NCI-H2029 (cell line): ENCODE results near the gene FGA.
"Not testable (repeated sequence)": the region's sequence is repeated elsewhere in the genome, so short reads cannot be mapped to it uniquely, and the experiment has no call there.

ENCODE experiments used
- DNase-seq: peaks from one replicate; lab custom pipeline; 2025; lab: John Stamatoyannopoulos, UW

The FGA gene

GRCh38 chr4:154606728-154607723 lies 16.5 kb upstream of the FGA start:
- no peak for DNase-seq

- DNase-seq = no peak
Measured at GRCh38 chr4:154604696-154605200, 14.2 kb upstream of the FGA start.

- no peak for DNase-seq
Measured at GRCh38 chr4:154603033-154603943, 12.7 kb upstream of the FGA start.

DNA sequence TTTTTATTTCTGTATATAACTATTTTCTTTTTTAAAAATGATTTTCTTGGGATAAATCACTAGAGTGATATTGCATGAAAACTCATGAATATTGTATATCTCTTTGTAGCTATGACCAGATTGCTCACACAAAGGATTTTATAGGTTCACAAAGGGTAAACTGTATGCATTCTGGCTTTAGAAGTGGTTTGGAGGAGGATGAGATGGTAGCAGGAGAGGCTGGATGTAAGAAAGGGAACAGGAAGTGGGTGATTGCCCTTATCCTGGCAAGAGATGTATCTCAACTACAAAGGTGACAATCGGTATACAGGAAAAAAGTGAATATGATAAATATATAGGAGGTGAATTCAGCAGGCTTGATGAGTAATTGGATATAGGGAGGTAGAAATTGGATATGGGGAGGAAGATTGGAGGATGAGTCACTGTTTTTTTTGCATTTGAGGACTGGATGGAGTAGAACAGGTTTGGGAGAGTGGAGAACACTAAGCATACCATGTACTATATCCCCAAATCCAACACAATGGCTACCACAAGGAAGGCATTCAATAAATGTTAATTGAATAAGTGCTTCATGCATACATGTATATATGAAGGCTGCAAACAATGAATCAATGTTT lies 12.0 kb upstream of the FGA start:
- no peak for DNase-seq

GRCh38 chr4:154597798-154598774 lies 7.5 kb upstream of the FGA start:
- no peak for DNase-seq

- not testable (repeated sequence) for DNase-seq
Measured at GRCh38 chr4:154597281-154597680, 6.7 kb upstream of the FGA start.

- DNase-seq = no peak
Measured at GRCh38 chr4:154595807-154596206, 5.3 kb upstream of the FGA start.

DNA sequence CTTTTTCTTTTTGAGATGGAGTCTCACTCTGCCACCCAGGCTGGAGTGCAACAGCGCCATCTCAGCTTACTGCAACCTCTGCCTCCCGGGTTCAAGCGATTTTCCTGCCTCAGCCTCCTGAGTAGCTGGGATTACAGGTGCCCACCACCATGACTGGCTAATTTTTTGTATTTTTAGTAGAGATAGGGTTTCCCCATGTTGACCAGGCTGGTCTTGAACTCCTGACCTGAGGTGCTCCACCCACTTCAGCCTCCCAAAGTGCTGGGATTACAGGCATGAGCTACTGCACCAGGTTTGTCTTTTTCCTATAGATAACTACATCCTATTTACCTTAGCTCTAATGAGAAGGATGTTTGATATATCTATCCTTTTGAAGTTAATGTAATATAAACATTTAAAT lies 3.8 kb upstream of the FGA start:
- DNase-seq = not testable (repeated sequence)

- DNase-seq = no peak
Measured at GRCh38 chr4:154593868-154594267, 3.3 kb upstream of the FGA start.

- no peak for DNase-seq
Measured at GRCh38 chr4:154591890-154592289, 1.3 kb upstream of the FGA start.

DNA sequence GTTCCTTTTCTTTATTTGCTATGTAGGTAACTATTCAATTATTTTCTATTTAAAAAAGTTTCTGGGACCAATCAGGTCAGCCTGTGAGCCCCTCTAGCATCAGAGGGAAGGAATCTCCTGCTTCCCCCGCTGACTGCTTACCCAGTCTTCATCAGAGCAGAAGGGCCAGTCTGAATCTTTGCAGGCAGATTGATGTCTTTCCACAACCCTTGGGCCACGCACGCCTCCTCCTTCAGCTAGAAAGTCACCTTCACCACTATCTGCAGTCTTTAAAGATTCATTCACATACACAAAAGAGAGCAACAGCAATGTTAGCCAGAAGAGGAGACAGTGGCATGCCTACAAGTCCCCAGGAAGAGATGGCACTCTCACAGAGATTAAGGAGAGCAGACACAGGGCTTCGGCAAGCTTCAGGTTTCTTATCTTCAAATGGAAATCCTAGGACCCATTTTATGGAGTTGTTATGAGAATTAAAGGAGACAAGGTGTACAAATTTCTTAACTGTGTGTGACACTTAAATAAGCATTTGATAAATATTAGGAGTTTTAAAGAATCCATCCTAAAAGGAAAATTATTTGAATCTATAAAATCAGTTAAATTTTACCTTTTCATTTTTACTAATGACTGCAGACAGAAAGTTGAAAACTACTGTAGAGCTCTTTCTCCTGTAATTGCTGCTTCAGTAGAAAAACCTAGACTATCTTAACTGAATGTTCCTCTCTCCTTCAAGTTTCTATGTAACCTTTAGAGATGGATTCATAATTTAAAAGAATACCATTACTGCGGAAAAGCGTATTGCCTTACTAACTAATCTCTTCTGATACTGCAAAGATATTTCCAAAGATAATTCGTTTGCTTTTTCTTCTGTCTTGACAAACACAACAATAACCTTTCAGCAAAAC lies 995 bp downstream of the FGA start:
- no peak for DNase-seq

- DNase-seq = no peak
Measured at GRCh38 chr4:154588198-154588597, 2.3 kb downstream of the FGA start.

- DNase-seq = no peak
Measured at GRCh38 chr4:154586296-154587033, 4.1 kb downstream of the FGA start.

- no peak for DNase-seq
Measured at GRCh38 chr4:154585369-154586018, 5.0 kb downstream of the FGA start.

GRCh38 chr4:154584259-154584658 lies 6.3 kb downstream of the FGA start:
- DNase-seq = no peak

- no peak for DNase-seq
Measured at GRCh38 chr4:154583677-154584076, 6.9 kb downstream of the FGA start.

- DNase-seq = no peak
Measured at GRCh38 chr4:154583230-154583629, 7.3 kb downstream of the FGA start.

GRCh38 chr4:154582723-154583122 lies 7.8 kb downstream of the FGA start:
- no peak for DNase-seq

DNA sequence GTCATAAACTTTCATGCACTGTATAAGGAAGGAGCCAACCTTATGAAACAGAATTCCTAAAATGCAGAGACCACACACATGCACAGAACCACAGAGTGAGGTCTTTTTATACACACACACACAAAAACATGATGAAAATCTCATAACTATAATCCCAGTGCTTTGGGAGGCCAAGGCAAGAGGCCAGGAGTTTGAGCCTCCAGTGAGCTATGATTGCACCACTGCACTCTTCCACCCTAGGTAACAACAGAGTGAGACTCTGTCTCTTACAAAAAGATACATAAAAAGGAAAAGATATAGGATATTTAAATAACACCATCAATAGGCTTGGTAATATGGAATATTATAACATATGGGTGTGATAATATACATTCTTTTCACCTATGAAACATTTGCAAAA lies 10.6 kb downstream of the FGA start:
- no peak for DNase-seq
